Bronchial epithelial cell (primary cell): Measurements from ENCODE around the gene CSMD2. TPM values are rescaled to one million over a fixed set of nuclear protein-coding genes. Genes with fewer than 3 reads are reported as not detected.

Experiments
- DNase-seq: peaks from one replicate; pipeline ENCODE4 v3.0.0-alpha.2; 2010; ENCODE audit warnings: low read depth
- FAIRE-seq: peaks from 2 replicates; lab custom pipeline; 2011; peaks lifted over from hg19 to GRCh38; lab: Jason Lieb, UNC
- H3K27me3 ChIP-seq: 2 replicates; pipeline ENCODE4 v1.5.1; 2011; ENCODE audit warnings: low read length; ENCODE audit not compliant: control insufficient read depth, insufficient read depth
- H3K36me3 ChIP-seq: 2 replicates; pipeline ENCODE4 v1.5.1; 2011; ENCODE audit warnings: low read length; ENCODE audit not compliant: control insufficient read depth, insufficient read depth
- H3K4me3 ChIP-seq: 2 replicates; pipeline ENCODE4 v1.5.1; 2011; ENCODE audit warnings: mild to moderate bottlenecking, low read depth, low read length, control low read depth
- CTCF ChIP-seq: IDR thresholded peaks from 2 replicates; pipeline ENCODE4 v1.5.1; 2011; ENCODE audit warnings: mild to moderate bottlenecking, moderate library complexity, low read length, control low read depth, inconsistent platforms; ENCODE audit not compliant: insufficient read depth, severe bottlenecking
- total RNA-seq: library from RNA; depleted of rRNA; stranded (reverse); fragments of >200 nt; gene quantifications from 2 replicates; pipeline ENCODE4 v1.2.1, GENCODE V29; 2014

The CSMD2 gene
- total RNA-seq, 1 donor from 2014 or later: not detected

DNA sequence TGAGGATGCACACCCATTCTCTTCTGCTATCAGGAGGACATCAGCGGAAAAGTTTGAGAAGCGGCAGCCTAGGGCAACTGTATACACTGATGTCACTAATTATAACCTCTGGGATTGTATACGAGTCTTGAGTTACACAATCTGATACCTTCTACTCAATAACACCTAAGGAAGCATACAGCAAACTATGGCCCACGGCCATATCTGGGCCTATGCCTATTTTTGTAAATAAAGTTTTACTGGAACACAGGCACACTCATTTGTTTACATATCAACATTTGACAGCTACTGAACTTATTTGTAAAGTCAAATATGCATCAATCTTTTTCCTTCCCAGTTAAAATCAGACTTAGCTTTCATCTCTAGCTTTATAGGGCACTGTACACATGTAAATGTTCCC is 505.4 kb downstream of the CSMD2 start:
- no peak for FAIRE-seq

GRCh38 chr1:33657833-33658232 is 507.2 kb downstream of the CSMD2 start:
- no peak for FAIRE-seq
- H3K36me3 ChIP-seq: no peaks in the 10 kb centered on the region
- H3K4me3 ChIP-seq: no peak overlapping the region
- no peak for DNase-seq
- H3K27me3 ChIP-seq: no peaks in the 10 kb centered on the region
- TF ChIP-seq CTCF: no peak

More for the DNA sequence above, 505.4 kb downstream of the CSMD2 start:
- Histone ChIP-seq H3K27me3 (no peaks in the 10 kb centered on the region), H3K4me3 (no peak overlapping the region), H3K36me3 (no peaks in the 10 kb centered on the region)
- DNase-seq: no peak
- no peak for TF ChIP-seq CTCF

DNA sequence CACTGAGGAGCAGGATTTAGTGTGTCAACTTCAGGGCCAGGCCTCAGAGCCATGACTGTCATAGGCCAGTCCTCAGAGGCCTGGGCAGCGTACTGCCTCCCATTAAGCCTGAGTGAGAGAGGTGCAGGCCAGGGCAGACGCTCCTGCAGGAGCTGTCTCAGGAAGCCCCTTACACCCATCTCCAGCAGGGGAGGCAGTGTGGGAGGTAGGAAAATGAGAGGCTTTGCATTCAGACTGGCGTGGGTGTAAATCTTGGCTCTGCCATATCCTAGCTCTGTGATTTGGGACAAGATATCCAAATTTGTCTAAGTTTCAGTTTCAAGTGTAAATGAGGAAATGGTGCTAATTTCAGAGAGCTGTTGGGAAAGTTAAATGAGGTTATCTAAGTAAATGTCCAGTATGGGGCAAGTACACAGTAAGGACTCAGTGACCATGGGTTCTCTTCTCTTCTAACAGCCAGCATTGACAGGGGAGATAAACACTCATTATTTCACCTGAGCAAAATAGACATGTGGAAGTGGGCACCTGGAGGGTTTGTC is 508.5 kb downstream of the CSMD2 start:
- DNase-seq (no peak), FAIRE-seq (no peak)
- Histone ChIP-seq H3K36me3 (no peaks in the 10 kb centered on the region), H3K27me3 (no peaks in the 10 kb centered on the region), H3K4me3 (no peak overlapping the region)
- TF ChIP-seq CTCF: no peak

DNA sequence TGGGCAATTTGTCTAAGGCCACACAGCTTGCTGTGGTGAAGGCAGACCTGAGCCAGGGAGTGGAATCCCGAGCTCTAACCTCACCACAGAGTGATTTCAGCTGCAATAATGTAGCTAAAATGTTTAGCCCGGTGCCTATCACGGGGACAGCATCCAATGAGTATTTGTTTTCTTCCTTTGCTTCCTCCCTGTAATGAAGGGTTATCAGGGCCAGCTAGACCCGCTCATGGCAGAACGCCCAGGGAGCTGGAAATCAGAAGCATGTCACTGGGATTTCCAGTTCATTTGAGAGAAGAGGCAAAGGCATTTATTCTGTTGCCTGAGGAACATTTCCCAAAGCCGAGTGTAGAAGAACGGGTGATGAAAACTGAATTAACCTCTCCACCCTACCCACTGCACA is 509.5 kb downstream of the CSMD2 start:
- Histone ChIP-seq H3K36me3 (no peaks in the 10 kb centered on the region), H3K4me3 (no peak overlapping the region), H3K27me3 (no peaks in the 10 kb centered on the region)
- FAIRE-seq: no peak
- TF ChIP-seq CTCF: no peak
- no peak for DNase-seq

DNA sequence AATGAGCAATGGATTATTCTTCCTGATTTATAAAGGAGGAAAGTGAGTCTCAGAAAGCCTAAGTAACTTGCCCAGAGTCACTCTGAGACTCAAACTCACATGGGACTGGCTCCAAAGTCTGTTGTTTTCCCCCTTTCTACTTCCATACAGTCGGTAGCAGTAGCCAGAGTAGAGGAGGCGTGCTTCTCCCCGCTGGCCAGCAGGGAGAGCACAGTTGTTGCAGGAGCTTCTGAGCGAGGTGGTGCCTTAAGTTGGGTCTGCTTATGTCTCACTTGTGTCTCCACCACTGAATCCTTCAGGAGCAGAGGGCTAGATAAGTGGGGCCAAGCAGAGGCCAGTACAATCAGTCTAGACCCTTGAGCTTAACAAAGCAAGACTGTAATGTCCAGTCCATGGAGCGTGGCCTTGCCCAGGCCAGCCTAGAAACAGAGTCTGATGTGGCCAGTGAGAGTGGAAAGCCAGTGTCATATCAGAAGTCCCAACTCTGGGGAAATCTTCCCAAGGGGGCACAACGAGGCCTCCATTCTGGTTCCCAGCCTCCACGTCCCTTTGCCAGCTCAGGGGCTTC is 510.7 kb downstream of the CSMD2 start:
- DNase-seq (no peak), FAIRE-seq (no peak)
- TF ChIP-seq CTCF: peak; percentile 10
- H3K27me3 ChIP-seq: no peaks in the 10 kb centered on the region
- H3K36me3 ChIP-seq: no peaks in the 10 kb centered on the region
- no peak overlapping the region for H3K4me3 ChIP-seq

DNA sequence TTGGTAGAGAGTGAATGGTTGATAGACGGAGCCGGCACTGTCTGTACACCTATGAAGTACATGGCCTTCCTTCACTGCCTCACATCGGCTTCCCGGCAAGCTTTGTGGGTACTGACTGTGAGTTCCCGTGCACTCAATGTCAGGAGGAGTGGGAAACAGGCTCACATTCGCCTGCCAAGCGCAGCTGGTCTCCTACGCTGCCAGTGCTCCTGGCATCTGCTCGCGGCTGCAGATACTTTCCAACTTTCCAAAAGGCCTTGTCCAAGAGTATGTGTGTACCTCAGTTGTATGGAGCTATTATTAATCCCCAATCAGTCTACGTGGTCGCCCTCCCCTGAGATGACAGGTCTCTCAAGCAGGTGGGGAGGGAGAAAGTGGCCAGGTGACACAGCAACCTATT is 511.8 kb downstream of the CSMD2 start:
- TF ChIP-seq CTCF: no peak
- FAIRE-seq (no peak), DNase-seq (no peak)
- Histone ChIP-seq H3K36me3 (no peaks in the 10 kb centered on the region), H3K27me3 (no peaks in the 10 kb centered on the region), H3K4me3 (no peak overlapping the region)
